Fibroblast of skin of right quadriceps (primary cell): ENCODE data around the gene PLXNA3.
A peak's percentile ranks its signal among the peaks of the same experiment; 100 is the strongest.
"Not testable (repeated sequence)": the region's sequence is repeated elsewhere in the genome, so short reads cannot be mapped to it uniquely, and the experiment has no call there.

ENCODE experiments used
- DNase-seq: peaks from one replicate; pipeline ENCODE4 v3.0.0-alpha.2; 2013

PLXNA3 gene

DNA sequence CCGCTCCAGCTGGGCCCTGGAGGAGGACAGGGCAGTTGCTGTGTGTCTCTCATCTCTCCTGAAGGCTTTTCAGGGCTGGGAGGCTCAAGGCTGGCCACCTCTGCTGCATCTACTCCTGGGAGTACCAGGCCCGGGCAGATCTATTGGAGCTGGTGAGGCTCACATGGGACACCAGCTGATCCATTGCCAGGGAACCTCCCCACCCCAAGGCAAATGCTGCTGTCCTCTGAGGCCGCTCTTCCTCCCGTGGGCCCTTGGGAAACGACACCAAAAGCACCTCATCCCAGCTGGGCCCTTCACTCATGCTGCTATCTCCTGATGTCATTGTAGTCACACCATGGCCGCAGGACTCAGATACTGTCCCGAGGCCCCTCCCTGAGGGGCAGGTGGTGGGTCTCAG lies 24.7 kb downstream of the PLXNA3 start:
- DNase-seq, result no peak

DNA sequence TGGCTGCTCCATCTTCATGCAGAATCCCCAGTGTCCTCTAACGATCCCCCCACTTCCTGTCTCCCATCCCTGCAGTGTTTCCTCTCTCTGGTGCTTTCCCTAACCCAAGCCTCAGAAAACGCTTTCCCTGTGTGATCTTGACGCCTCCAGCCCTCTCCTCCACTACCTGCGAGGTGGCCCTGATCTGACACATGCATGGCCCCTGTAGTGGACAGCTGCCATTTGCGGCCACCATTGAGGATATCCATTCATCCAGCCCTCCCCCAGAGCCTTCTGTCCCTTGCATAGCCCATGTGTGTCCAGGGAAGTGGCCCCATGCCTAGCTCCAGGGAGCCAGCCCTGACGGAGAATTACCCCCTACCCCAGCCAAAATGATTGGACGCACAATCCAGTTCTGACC lies 25.2 kb downstream of the PLXNA3 start:
- no peak for DNase-seq

DNA sequence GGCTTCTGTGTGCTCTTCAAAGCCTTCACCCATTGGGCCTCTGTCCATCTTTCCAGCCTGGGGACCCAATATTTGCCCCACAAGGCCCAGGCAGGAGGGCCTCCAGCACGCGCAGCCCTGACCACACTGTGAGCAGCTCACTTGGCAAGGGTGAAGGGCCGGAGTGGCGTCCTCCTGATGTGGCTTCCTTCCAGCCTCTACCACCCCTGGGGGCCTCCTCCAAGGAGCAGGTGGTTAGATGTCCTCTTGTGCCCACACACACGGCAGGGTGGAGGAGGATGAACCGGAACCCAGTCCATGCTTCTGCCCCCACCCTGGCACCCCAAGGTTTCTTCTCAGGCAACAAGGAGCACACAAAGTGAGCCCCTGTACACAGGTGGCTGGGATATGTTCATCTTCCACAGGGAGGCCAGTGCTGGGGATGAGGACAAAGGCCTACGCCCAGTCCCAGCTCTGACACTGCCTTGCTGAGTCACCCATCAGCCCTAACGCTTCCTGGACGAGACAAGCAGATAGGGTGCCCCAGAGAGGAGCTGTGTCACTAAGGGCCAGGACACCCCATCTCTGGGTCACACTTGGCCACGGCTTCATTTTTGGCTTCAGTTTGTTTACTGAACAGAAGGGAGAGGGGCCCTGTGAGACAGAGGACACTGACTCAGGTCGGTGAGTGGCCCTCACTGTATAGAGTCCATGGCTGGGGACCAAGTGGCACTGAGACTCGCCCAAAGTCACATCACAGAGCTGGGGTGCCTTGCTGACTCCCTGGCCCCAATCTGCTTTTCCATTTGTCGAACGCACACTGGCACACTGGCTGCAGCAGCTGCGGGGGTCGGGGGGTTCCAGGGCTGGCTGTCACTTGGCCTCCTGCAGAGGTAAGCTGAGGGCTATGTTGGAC lies 26.4 kb downstream of the PLXNA3 start:
- DNase-seq, result no peak

DNA sequence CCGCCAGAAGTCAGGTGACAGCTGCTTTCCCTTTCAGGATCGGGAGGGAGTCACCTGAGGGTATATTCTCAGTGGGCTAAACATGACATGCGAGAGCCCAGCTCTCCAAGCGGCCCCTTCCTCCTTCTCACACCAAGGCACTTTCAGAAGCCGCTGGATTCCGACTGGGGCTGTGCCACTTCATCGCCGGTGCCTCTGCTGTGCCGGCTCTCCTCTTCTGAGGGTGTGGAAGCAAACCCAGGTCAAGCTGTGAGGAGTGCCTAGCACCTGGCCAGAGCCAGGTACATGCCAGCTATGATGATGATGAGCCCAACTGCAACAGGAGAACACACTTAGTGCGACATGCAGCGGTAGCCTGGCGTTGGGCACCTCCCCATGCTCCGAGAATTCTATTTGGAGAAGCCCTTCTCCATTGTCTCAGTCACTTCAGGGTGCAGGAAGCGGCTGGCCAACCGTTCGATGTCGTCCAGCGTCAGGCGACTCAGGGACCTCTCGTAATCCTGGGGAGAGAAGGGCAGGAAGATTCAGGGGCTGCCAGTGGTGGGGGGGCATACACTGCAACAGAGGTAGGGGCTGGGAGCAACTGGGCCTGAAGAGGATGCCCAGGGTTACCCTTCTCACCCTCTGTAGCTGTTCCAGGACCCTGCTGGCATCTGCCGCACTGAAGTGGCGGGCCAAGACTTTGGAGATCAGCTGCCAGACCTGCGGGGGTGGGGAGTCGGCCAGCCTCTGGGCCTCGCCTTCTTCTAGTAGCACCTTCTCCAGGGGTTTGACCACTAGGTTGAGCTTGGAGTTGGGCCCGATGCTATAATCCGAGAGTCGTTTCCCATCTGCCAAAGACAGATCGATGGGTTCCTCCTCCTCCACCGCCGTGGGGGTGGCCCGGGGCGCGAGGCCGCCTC lies 27.3 kb downstream of the PLXNA3 start:
- no peak for DNase-seq

DNA sequence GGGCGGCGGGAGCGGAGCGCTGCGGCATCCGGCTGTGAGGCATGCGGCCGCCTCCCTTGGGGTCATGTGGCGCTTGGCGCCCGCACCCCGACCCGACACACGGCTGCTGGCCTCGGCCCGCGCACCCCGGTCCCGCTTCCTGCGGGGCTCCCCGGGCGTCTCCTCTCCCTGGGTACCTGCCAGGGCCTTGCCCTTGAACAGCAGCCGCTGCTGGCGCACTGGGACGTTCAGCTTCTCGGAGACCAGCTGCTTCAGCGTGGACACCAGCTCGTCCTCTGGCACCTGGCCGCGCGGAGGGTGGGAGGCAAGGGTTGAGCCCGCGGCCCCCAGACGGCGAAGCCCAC lies 27.9 kb downstream of the PLXNA3 start:
- no peak for DNase-seq

DNA sequence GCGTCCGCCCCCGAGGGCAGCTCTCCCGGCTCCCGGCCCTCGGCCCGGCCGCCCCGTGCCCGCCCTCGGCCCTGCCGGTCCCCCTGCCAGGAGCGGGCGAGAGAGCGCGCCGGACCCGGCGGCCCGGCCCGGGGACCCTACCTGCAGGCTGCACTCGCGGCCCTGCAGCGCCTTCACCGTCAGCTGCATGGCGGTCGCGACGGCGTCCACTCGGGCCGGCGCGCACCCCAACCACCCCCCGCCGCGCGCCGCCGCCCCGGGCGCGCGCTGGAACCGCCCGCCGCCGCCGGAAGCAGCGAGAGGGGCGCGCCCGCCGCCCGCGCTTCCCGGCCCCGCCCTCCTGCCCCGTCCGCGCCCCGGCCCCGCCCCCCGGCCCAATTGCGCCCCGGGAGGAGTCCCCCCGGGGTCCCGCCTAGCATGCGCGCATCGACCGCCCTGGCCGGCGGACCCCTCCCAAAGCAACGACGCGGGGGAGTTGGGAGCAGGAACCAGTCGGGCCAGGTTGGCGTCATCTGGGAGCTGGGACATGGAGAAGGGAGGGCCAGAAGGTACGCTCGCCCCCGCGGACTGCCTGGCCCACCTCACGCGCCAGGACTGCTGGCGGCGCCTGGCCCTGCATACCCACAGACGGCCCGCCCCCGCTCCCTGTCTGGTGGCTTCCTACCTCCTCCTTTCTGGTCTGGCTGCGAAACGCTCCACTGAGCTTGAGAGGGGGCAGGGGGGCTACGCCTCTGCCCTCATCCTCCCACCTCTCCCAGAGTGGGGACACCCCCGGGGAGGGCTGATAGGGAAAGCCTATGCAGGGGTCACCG lies 28.5 kb downstream of the PLXNA3 start, which contains the start of gene UBL4A:
UBL4A (minus strand) TSS at position 220 of the 812 bp plus-strand sequence; CDS start at position 189, 31 bp downstream.
- peak; percentile 25 for DNase-seq

DNA sequence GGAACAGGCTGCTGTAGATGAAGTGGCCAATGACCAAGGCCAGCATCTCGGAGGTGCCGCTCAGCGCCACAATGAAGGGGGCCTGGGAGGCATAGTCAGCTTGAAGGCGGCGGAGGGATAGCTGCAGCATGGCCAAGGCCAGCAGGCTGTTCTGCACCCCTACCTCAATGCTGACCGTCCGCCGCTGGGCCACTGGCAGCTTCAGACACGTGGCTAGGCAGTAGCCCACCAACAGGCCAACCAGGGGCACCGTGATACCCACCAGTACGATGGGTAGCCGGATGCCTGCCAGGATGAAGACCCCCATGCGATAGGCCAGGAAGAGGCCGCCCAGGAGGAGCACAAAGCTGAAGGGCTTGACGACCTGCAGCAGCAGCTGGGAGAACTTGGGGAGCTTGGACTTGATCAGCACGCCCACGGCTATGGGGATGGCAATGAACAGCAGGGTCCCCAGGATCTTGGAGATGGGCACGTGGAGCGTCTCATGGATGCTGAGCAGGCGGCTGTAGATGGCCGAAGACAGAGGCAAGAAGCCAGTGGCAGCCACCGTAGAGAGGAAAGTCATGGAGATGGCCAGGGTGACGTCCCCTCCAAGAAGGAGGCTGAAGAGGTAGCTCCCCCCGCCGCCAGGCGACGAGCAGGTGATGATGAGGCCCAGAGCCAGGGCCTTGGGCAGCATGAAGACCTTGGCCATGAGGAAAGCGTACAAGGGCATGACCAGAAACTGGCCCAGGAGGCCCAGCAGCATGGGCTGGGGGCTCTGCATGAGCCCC lies 29.6 kb downstream of the PLXNA3 start:
- no peak for DNase-seq

DNA sequence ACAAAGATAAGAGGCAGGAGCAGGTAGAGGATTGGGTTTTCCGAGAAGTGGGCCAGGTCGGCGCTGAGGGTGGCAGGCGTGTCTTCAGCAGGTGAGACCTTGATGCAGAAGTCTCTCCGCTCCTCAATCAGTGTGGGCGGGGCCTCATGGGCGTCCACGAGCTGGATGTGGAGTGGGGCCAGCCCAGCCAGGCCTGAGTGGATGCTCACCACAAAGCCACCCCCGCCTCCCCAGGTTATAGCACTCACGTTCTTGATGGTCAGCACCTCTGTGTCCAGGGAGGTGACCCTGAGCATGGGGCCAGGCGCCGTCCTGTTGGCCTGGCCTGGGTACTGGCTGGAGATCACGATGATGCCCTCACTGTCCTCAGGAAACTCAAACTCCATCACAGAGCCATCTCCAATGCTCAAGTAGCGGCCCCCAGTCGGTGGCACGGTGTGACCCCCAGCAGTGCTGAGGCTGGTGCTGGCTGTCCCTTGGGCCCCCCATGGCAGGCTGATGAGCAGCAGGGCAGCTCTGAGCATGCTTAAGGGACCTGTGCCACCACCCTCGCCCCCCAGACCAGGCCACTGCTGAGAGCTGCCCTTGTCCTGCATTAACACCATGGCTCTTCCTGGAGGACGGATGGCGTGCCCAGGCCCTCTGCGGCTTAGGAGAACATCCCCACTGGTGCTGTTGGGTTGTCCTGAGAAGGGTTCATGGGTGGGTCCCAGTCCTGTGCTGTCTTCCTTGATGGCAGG lies 30.4 kb downstream of the PLXNA3 start:
- DNase-seq, result no peak

DNA sequence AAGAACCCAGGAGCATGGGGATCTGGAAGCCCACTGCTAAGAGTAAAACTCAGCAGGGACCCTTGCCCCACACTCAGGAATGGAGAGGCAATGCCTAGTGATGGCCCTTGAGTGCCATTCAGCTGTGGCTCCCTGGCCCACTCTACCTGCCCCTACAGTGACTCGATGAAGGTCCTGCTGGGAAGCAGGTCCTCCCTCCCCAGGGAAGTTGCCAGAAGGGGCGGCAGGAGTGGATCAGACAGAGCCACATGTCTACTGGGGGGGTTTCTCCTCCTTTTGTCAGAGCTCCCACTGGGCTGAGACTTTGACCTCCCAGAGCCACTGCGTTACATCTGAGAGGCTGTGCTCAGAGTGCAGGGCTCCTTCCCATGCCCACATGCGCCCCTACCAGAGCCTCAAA lies 31.1 kb downstream of the PLXNA3 start:
- no peak for DNase-seq

DNA sequence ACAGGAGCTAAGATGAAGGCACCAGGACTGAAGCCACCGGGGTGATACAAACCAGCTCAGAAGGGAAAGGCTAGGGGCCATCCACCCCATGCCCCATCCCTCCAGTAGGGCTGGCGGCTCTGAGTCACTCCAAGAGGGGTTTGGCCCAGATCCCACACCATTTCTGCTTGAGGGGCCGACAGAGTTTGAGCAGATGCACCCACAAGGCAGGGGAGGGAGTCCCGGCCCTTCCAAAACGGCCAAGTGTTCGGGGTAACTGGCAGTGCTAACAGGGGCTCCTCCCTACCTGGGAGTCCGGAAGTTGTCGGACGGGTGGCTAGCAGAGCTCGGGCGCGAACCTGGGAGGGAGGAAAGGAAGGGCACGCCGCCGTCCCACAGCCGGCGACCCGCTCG lies 31.9 kb downstream of the PLXNA3 start:
- DNase-seq, result peak; percentile 52

DNA sequence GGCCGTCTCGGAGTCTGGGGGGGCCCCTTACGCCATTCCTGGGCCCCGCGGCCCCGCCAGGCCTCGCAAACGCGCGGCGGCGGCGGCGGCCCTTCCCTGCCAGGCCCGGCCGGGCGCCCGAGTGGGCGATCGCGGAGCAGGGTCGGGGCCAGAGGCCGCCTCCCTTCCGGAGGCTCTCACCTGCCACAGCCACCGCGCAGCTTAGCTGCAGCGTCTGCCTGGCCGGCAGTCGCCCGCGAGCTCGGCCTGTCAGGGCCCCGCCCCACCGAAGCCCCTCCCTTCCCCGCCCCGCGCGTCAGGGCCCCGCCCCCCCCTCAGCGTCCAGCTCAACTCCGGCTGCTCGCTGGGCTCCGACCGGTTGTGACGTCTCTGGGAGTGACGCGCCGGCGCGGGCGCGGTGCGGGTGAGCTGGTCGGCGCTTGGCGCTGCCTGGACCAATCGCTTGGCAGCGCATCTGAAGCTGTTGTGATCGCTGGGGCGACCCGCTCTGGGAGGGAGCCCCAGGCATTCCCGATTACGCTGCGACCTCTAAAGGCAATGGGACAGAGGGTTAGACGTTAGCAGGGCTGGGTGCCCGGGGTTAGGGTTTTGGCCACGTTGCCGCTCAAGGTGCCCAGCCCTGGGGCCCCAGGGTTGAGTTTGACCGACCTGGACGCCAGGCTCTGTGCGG lies 32.5 kb downstream of the PLXNA3 start, which contains the start of gene SLC10A3:
SLC10A3 (minus strand) TSS at position 216 of the 670 bp plus-strand sequence. CDS start 1,689 bp downstream, outside the sequence.
- peak; percentile 92 for DNase-seq

DNA sequence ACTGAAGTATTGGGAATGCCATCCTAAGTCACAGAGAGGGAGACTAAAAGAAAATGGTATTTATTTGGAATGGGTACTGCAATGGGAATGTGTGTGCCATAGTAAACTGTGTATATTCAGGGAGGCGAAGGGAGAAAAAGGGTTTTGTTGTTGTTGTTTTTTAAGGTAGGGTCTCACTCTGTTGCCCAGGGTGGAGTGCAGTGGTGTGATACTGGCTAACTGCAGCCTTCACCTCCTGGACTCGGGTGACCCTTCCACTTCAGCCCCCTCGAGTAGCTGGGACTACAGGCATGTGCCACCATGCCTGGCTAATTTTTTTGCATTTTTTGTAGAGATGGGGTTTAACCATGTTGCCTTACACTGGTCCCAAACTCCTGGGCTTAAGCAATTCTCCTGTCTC lies 36.6 kb downstream of the PLXNA3 start:
- no peak for DNase-seq

DNA sequence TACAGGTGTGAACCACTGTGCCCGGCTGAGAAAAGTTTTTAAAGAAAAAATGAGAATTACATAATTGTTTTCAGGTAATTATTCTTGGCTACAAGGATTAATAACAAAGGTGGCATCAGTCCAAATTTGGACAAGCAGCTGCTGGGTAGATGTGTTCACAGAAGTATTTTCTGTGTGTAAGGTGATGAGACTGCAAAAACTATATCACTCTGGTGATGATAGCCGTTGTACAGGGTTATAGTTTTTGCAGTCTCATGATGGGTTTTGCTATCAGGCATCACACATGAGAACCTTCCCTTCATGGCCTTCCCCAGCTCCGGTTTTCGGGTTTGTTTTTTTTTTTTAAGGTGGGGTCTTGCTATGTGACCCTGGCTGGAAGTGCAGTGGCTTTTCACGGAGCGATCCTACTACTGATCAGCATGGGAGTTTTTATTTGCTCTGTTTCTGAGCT lies 37.4 kb downstream of the PLXNA3 start:
- no peak for DNase-seq

DNA sequence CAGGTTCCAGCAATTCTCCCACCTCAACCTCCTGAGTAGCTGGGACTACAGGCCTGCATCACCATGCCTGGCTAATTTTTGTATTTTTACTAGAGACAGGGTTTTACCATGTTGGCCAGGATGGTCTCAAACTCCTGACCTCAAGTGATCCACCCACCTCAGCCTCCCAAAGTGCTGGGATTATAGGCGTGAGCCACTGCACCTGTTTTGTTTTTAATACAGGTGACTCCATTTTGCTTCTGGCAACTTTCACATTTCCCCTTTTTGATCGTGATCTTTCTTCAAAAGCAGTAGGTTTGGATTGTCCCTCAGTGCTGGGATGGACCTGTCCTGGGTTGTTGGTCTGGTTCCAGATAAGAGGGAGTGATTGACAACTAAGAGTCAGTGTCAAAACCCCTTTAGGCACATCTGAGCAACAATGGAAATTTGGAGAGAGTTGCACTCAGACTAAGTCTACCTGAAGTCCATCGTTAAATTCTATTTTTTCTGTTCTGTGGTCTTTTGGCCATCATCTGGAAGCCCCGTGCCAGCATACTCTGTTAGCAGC lies 38.6 kb downstream of the PLXNA3 start:
- DNase-seq, result not testable (repeated sequence)

DNA sequence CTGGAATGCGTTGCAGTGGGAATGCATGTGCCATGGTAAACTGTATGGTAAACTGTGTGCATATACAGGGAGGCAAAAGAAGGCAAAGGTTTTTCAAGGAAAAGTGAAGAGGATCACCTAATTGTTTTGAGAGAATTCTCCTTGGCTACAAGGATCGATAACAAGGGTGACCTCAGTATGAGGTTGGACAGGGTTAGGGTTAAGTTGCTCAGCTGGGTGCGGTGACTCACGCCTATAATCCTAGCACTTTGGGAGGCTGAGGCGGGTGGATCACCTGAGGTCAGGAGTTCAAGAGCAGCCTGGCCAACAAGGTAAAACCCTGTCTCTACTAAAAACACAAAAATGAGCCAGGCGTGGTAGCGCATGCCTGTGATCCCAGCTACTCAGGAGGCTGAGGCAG lies 43.3 kb downstream of the PLXNA3 start:
- DNase-seq, result not testable (repeated sequence)

DNA sequence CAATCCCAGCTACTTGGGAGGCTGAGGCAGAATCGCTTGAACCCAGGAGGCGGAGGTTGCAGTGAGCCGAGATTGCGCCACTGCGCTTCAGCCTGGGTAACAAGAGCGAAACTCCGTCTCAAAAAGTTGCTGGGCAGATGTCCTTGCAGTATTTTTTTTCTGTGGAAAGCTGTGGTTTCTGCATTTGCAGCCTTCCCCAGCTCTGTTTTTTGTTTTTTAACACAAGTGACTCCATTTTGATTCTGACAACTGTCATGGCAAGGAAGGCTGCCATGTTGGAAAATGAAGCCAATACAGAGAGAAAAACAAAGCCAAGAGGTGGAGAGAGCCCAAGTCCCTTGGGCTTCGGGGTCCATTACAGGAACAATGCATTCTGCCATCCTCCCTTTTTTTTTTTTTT lies 44.0 kb downstream of the PLXNA3 start:
- DNase-seq, result no peak

DNA sequence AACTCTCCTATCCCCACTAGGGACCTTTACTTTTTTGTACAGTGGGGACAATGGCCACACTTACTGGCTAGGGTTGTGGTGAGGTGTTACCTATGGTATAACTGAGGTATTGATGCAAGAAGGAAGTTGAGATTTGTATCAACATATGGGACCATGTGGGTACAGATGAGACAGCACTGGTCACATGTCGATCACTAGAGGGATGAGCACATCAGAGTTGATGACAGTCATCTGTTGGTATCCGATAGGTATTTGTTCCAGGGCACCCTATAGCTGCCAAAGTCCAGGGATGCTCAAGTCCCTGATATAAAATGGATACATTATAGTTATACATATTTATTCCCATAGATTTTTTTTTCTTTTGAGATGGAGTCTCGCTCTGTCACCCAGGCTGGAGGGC lies 44.9 kb downstream of the PLXNA3 start:
- DNase-seq, result no peak

DNA sequence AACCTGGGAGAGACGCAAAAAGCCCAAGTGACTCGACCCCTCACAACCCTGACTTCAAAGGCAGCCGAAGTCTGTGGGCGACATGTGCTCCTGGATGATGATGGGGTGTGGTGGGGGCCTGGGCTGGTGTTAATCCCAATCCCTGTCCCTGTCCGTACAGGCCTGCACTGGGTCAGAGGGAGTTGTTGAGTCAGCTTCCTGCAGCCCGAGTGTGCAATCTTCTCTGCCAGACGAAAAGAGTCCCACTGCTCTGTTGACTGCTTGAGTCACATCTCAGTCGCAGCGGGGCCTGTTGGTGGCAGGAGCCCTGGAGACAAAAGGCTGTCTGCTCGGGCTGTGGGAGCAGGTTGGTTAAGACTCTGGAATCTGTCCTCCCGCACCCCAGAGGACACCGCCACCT lies 47.7 kb downstream of the PLXNA3 start:
- DNase-seq, result peak; percentile 44

DNA sequence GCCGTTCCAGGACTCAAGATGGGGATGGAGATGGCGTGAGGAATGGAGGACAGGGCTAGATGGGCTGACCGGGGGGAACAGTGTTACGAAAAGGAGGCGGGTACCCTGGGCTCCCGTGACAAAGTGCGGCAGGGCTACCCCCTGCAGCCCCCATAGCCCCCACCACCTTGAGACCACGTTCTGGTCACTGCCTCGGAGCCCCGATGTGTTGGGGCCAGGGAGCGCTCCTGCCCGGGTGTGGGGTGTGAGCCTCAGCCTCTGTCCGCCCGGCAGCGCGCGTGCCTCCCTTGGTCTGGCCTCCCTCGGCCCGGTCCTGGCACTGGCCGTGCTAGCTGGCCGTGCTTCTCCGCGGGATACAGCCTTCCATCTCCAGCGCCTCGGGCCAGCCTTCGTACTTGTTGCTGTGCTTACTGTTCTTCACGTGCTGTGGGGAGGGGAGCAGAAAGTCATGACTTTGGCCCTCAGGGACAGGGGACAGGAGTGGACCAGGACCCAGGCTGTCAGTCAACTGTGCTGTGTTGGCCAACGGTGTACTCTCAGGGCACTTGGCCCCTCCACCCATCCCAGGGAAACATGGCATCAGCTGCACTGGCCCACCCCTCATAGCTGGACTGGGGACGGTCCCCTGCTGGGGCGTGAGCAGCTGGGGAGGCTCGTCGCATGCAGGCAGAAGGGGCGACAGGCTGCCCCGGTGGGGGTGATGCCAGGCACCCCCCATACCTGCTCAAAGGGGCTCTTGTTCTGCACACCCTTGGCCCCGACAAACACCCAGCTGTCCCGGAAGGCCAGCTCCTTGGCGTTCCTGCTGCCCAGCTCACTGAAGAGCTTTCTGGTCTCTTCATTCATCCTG lies 48.6 kb downstream of the PLXNA3 start:
- DNase-seq, result no peak
